ENCODE results near the gene NPAT. TPM values are rescaled to one million over a fixed set of nuclear protein-coding genes. Genes with fewer than 3 reads are reported as not detected.

The NPAT gene
- total RNA-seq (10 to 100 TPM in 8 of 9 donors, 1 to 10 TPM in 1; 9.2 to 32.7 (median 14.3) TPM), polyA plus RNA-seq (10 to 100 TPM in 1 of 3 donors, 1 to 10 TPM in 2; 2.2 to 14.3 (median 2.7) TPM)
- long read RNA-seq, donor 1 = 0 reads
- long read RNA-seq, donor 2 = 0 reads
- long read RNA-seq, donor 3 = 0 reads
- long read RNA-seq, donor 4, partial matches to known transcripts = 2 of 2 reads
- long read RNA-seq, donor 4, other reads (novel, unspliced or antisense) = 0 of 2 reads
- long read RNA-seq, donor 5, full-length matches to known transcripts = 1 of 2 reads
- long read RNA-seq, donor 5, partial matches to known transcripts = 1 of 2 reads
- long read RNA-seq, donor 5, other reads (novel, unspliced or antisense) = 0 of 2 reads
- long read RNA-seq, donor 6, partial matches to known transcripts = 3 of 5 reads
- long read RNA-seq, donor 6, other reads (novel, unspliced or antisense) = 2 of 5 reads
- long read RNA-seq, donor 7 = 0 reads
- long read RNA-seq, donor 8, partial matches to known transcripts = 5 of 5 reads
- long read RNA-seq, donor 8, other reads (novel, unspliced or antisense) = 0 of 5 reads
- long read RNA-seq, donor 9 = 0 reads
- long read RNA-seq, donor 10 = 0 reads

GRCh38 chr11:108222574-108223347 lies at the start of gene NPAT, which contains the start of gene ATM:
Gene NPAT, minus strand, starts transcription at chr11:108222638. Its CDS starts 102 bp downstream, at chr11:108222536.
Gene ATM, plus strand, starts transcription at chr11:108223067. Its CDS starts 4,558 bp downstream, at chr11:108227625.
- Histone ChIP-seq H3K27me3 (no peaks in the 10 kb centered on the region), H3K4me3 (peak within 1 kb of the TSS; percentile 3 to 81 (median 72)), H3K36me3 (replicated peaks in 1 of 2) (peaks cover 0 to 2% of the 10 kb centered on the region in 2 donors), H3K4me1 (replicated peaks in 1 of 2) (peaks cover 13 to 48% of the 10 kb centered on the region in 2 donors), H3K27ac (peak within 1 kb of the TSS; percentile 88 to 97 (median 95)), H3K9me3 (replicated peaks in 1 of 3) (no peaks in the 10 kb centered on the region)
- TF ChIP-seq, protein P1, sequence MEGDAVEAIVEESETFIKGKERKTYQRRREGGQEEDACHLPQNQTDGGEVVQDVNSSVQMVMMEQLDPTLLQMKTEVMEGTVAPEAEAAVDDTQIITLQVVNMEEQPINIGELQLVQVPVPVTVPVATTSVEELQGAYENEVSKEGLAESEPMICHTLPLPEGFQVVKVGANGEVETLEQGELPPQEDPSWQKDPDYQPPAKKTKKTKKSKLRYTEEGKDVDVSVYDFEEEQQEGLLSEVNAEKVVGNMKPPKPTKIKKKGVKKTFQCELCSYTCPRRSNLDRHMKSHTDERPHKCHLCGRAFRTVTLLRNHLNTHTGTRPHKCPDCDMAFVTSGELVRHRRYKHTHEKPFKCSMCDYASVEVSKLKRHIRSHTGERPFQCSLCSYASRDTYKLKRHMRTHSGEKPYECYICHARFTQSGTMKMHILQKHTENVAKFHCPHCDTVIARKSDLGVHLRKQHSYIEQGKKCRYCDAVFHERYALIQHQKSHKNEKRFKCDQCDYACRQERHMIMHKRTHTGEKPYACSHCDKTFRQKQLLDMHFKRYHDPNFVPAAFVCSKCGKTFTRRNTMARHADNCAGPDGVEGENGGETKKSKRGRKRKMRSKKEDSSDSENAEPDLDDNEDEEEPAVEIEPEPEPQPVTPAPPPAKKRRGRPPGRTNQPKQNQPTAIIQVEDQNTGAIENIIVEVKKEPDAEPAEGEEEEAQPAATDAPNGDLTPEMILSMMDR (IDR thresholded peaks at IDR 0.05) = peak; percentile 40 to 75 (median 61)
- peak; percentile 77 to 98 for TF ChIP-seq POLR2A (IDR thresholded peaks at IDR 0.05)
- intact Hi-C loops (cut with DNase I) = no loop called here
- DNase-seq = peak; percentile 99 to 100 (median 99)
- WGBS, 4 donors = 0 to 1% (median 0%) methylated on average over 19 to 70 of the region's 70 CpGs

GRCh38 chr11:108269583-108269982 lies 47.1 kb upstream of the NPAT start:
- TF ChIP-seq POLR2A (IDR thresholded peaks at IDR 0.05) = no peak
- TF ChIP-seq, protein P1 (IDR thresholded peaks at IDR 0.05) = no peak
- WGBS, 4 donors = 94 to 98% (median 96%) methylated on average over 3 of the region's 3 CpGs
- no peak overlapping the region for H3K27ac ChIP-seq
- no peak overlapping the region for H3K4me3 ChIP-seq
- DNase-seq = no peak
- no peaks in the 10 kb centered on the region for H3K27me3 ChIP-seq
- peaks cover 0 to 31% of the 10 kb centered on the region in 2 donors for H3K36me3 ChIP-seq (replicated peaks in 1 of 2)
- intact Hi-C loops (cut with DNase I) = no loop called here
- no peaks in the 10 kb centered on the region for H3K4me1 ChIP-seq (replicated peaks in 1 of 2)
- no peaks in the 10 kb centered on the region for H3K9me3 ChIP-seq (replicated peaks in 1 of 3)

DNA sequence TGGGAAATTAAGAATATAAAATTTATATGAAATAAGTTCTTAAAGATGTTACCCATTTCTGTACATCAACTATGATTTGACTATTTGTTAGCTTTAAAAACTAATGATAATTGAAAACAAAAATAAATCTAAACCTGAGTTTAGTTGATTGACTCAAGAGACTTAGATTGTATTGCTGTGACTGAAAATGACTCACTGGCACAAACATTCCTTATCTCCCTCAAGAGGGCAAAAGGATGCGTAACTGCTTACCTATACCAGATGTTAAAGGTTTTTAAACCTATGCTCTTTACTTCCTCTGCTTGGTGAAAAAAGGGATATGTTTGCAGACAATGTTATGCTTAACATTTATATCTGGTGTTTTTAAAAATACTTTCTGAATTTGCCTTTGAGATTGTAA lies 30.7 kb upstream of the NPAT start:
- intact Hi-C loops (cut with DNase I) = no loop called here
- TF ChIP-seq, protein P1 (IDR thresholded peaks at IDR 0.05) = no peak
- TF ChIP-seq POLR2A (IDR thresholded peaks at IDR 0.05) = no peak
- DNase-seq = no peak
- Histone ChIP-seq H3K4me3 (no peak overlapping the region), H3K9me3 (replicated peaks in 1 of 3) (no peaks in the 10 kb centered on the region), H3K36me3 (replicated peaks in 1 of 2) (peaks cover 0 to 59% of the 10 kb centered on the region in 2 donors), H3K4me1 (replicated peaks in 1 of 2) (no peaks in the 10 kb centered on the region), H3K27ac (no peak overlapping the region), H3K27me3 (no peaks in the 10 kb centered on the region)
- WGBS, 4 donors = 88 to 97% (median 95%) methylated on average over 1 of the region's 1 CpG

DNA sequence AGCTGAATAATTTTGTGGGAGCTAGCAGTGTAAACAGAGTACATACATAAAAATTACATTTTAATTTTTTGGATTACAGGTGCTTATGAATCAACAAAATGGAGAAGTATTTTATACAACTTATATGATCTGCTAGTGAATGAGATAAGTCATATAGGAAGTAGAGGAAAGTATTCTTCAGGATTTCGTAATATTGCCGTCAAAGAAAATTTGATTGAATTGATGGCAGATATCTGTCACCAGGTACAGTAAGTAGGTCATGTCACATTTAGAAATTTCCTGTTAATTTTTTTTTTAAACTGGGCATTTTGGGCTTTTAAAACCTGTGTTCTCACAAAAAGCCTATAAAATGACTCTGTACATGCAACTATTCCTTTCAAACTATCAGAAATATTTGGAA lies 24.4 kb upstream of the NPAT start:
- Histone ChIP-seq H3K4me1 (replicated peaks in 1 of 2) (no peaks in the 10 kb centered on the region), H3K27me3 (no peaks in the 10 kb centered on the region), H3K27ac (no peak overlapping the region), H3K36me3 (replicated peaks in 1 of 2) (peaks cover 0 to 15% of the 10 kb centered on the region in 2 donors), H3K4me3 (no peak overlapping the region), H3K9me3 (replicated peaks in 1 of 3) (no peaks in the 10 kb centered on the region)
- 73 to 89% (median 77%) methylated on average over 2 of the region's 2 CpGs for whole genome bisulfite sequencing, 4 donors
- no peak for DNase-seq
- TF ChIP-seq, protein P1 (IDR thresholded peaks at IDR 0.05) = no peak
- no peak for TF ChIP-seq POLR2A (IDR thresholded peaks at IDR 0.05)
- intact Hi-C loops (cut with DNase I) = no loop called here
